Fibroblast of villous mesenchyme (primary cell): ENCODE results near the gene MCC. TPM values are rescaled to one million over a fixed set of nuclear protein-coding genes. Genes with fewer than 3 reads are reported as not detected.

Experiments used
- DNase-seq: peaks from one replicate; pipeline ENCODE4 v3.0.0-alpha.2; 2010; ENCODE audit warnings: low read depth
- H3K4me3 ChIP-seq: 2 replicates; pipeline ENCODE4 v1.5.1; 2011; ENCODE audit warnings: low read depth, mild to moderate bottlenecking, low read length
- CTCF ChIP-seq: IDR thresholded peaks from 2 replicates; pipeline ENCODE4 v1.5.1; 2012; ENCODE audit warnings: low read depth, mild to moderate bottlenecking, low read length; ENCODE audit not compliant: insufficient read depth
- total RNA-seq: library from RNA; depleted of rRNA; stranded (reverse); fragments of >200 nt; gene quantifications from 2 replicates; pipeline ENCODE4 v1.2.3, GENCODE V29; 2012

The MCC gene
- total RNA-seq, 1 donor: 37.6 TPM

- DNase-seq: peak; percentile 79
- H3K4me3 ChIP-seq: no peak overlapping the region
- peak; percentile 87 for TF ChIP-seq CTCF
These were observed 492.3 kb downstream of the MCC start for GRCh38 chr5:112995764-112996618.

GRCh38 chr5:112986224-112986623 lies 502.0 kb downstream of the MCC start:
- no peak overlapping the region for H3K4me3 ChIP-seq
- no peak for TF ChIP-seq CTCF
- DNase-seq: no peak

DNA sequence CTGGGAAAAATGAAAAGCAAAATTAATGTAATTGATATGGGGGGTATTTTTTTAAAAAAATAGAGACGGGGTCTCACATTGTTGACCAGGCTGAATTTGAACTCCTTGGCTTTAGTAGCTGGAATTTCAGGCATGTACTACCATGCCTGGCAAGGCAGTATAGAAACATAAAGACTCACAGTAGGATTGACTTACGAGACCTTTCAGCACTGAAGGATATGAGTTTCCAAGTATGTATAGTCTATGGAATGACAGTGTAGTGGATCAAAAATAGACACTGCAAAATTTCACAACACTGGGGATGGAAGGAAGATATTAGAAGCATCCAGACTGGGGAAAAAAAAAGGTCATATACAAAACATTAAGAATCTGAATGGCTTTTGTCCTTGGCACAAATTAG lies 504.9 kb downstream of the MCC start:
- no peak overlapping the region for H3K4me3 ChIP-seq
- DNase-seq: no peak
- TF ChIP-seq CTCF: no peak

GRCh38 chr5:112979723-112980122 lies 508.5 kb downstream of the MCC start:
- TF ChIP-seq CTCF: no peak
- peak overlapping the region; percentile 91 for H3K4me3 ChIP-seq
- DNase-seq: no peak

- H3K4me3 ChIP-seq: peak overlapping the region; percentile 91
- no peak for DNase-seq
- TF ChIP-seq CTCF: no peak
These were observed 509.4 kb downstream of the MCC start for GRCh38 chr5:112978836-112979235.

- no peak for DNase-seq
- TF ChIP-seq CTCF: no peak
- H3K4me3 ChIP-seq: peak overlapping the region; percentile 91
These were observed 510.8 kb downstream of the MCC start for GRCh38 chr5:112977440-112977861.
